HG03139 (cell line): ENCODE results near the gene MTMR12.

Experiments used
- ATAC-seq: cut with Tn5 transposase; IDR thresholded peaks from one replicate; pipeline ENCODE4 v1.9.1; 2021; ENCODE audit not compliant: unreplicated experiment

MTMR12 gene

DNA sequence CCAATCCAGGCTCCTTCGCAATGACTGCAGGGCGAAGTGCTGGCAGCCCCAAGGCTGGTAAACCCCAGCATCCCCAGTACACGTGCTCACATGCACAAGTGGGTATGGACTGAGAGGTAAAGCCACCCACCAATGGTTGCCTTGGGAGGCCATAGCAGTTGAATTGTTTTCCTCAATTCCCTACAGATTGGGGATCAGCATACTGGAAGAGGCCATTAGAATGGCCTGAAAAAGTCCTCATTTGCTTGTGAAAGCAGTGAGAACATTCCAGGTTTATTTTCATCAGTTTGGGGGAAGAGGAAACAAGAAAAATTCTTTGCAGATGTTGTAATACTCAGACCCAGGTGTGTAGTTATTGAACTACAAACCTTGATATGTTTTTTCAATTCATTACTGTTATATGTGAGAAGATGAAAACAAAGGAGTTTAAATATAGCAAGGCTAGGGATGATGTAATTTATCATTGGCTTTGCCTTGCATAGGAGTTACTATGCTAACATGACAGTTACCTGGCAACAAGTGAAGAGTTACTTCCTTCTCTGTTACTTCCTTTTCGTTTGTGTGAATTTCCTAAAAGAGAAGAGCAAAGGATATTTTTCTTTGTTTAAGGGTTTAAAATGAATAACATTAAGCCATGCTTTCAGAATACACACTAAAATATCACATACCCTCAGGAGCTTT lies 36.4 kb downstream of the MTMR12 start:
- no peak for ATAC-seq

GRCh38 chr5:32275396-32275741 lies 37.4 kb downstream of the MTMR12 start:
- no peak for ATAC-seq

DNA sequence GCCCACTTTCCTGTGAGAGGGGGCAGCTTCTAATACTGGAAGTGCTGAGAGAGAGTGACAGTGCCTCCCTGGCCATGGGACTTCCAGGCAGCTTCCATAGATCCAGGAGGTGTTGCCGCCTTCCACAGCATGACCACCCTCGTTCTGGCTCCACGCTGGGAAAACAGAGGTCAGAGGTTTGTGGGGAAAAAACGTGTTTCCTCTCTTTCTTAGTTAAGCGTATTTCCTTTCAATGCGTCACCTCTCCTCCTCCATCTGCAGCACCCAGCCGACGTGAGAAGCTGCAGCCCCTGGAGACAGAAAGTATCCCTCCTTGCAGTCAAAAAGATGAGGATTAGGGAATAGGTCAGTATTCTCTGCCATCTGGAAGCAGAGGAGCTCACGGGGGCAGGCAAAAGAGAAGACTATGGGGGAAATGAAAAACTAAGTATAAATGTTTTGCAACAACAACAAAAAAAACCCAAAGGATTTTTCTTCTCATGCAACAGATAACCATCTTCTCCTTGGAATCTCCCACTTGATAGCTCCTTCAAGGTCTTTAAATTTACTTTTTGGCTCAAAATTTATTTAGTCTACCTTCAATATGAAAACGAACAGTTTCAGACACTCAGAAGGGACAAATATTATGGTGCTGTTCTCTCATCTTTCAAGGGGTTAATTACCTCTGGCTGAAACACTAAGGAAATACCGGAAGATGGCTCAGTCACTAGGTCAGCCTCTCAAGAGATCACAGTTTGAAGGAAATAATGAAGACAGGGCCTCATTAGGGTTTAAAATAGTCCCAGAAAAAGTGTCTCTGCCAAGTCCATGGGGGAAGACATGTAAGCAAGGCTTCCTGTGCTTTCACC lies 38.0 kb downstream of the MTMR12 start:
- no peak for ATAC-seq

DNA sequence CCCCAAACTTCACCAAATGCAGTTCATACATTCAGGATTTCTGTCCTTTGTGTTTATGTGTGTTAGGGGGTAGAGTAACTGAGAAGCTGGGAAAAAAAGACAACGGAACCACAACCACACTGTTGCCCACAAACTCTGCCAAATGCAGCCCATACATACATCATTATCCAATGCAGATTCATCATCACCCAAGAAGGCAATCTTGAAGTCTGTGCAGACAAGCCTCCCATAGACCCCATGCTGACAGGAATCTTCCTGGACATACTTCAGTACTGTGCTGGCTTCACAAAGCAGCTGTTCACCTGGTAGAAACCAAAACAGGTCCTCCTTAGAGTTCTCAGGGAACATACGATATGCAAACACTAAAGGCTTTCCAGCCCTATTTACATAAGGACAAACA lies 38.9 kb downstream of the MTMR12 start:
- ATAC-seq, result no peak

DNA sequence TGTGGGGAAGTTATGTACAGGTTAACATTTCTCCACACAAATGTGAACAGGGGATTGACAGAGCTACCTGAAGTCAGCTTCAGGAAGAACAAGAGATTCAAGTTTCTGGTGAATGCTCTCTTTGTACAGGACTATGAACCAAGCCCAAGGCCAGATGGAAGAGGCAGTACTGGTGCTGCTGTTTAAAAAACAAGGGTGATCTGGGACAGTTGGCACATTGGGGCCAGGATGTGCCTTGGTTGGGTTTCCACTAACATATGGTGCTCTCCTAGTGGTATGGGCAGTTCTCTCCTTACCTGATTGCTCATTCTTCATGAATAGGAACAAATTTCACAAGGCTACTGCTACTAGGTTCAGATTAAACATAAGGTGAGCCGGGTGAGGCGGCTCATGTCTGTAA lies 40.0 kb downstream of the MTMR12 start:
- ATAC-seq, result no peak

GRCh38 chr5:32270946-32271345 lies 41.8 kb downstream of the MTMR12 start:
- ATAC-seq, result no peak

DNA sequence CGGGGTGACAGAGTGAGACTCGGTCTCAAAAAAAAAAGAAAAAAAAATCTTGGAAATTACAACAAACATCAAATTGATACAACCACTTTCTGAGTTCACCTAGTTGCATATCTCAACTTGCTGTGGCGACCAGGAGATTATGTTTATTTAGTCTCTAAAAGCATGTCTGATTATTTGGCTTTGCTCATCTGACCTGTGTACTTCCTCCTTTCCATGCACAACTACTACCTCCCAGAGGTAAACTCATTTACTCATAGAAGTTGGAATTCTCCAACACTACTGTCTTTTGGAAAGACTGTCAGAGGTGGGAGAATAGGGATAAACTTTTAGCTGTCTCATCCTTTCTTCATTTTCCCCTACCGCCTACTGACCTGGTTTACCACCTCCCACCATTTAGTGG lies 42.6 kb downstream of the MTMR12 start:
- no peak for ATAC-seq

GRCh38 chr5:32265902-32266301 lies 46.8 kb downstream of the MTMR12 start:
- no peak for ATAC-seq

- no peak for ATAC-seq
Observed at GRCh38 chr5:32264957-32265572, 47.7 kb downstream of the MTMR12 start.

DNA sequence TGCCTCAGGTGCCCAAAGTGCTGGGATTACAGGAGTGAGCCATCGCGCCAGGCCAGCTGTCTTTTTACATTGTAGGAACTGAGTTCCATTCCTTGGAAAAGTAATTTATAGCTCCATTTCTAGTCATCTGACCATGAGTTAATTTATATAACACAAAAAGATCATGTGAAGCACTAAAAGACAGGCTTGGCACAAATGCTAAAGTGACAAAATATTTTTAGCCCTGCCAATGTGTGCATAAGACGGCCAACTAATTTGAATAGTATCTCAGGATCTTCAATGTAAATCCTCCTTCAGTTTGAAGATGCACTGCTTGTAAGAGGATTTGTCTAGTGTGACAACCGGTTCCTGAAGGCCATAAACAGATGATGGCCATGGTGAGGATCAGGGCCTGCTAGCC lies 49.1 kb downstream of the MTMR12 start:
- no peak for ATAC-seq

- peak; percentile 72 for ATAC-seq
Observed at GRCh38 chr5:32261198-32261597, 51.5 kb downstream of the MTMR12 start.

DNA sequence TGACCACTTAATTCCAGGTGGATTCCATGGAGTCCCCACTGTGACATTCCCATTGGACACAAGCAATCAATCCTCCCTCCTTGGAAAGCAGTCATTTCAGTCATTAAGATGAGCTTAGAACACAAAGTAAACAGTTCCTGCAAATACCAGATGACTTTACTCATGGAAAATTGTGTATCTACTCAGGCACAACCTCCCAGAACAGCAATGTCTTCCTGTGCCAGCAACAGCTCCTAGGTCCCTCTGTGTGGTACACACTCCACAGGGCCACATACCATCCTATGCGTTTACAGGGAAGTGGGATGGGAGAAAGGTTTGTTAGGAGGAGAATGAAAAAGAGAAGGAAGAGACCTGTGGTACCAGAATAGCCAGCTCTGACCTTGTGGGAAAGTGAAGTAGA lies 53.7 kb downstream of the MTMR12 start:
- no peak for ATAC-seq

DNA sequence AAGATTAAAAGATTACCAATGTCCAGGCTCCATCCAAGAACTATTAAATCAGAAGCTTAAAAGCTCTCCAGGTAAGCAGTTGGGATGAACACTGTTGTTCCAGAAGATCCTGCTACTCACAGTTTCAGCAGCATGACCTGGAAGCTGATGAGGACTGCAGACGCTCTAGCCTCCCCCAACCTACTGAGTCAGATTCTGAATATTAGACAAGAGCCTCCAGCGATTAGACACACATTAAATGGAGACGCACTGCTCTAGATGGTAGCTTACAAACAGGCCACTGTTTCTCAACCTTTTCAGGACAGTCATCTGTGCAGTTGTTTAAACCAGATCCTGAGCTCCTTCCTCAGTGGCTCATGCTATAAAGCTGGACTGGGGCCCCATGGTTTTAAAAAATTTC lies 54.3 kb downstream of the MTMR12 start:
- no peak for ATAC-seq

GRCh38 chr5:32255540-32255900 lies 57.2 kb downstream of the MTMR12 start:
- ATAC-seq, result no peak

GRCh38 chr5:32254881-32255539 lies 57.7 kb downstream of the MTMR12 start:
- ATAC-seq, result no peak

DNA sequence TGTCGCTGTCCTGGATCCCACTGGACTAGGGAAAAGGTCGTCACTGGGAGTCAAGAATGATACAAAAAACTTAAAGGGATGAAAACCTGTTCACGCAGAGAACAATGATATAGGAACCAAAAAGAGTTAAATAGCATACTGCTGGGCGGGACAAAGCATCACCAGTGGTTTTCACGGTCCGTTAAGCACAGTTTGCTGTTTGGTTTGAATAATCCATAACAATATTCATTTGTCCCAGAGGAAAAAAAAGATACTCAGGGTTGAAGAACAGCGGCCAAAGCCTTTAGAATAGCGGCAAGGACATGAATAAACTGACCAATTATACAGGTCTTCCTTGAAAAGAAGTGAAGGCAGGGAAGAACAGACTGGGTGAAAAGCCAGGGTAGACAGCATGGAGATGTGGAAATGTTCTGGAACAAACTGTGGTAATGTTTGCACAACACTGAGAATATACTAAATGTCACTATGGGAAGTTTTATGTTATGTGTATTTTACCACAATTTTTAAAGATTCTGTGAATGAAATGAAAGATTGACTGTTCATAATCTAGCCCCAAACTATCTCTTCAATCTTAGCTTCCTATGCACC lies 60.8 kb downstream of the MTMR12 start:
- ATAC-seq, result no peak

GRCh38 chr5:32249668-32250067 lies 63.1 kb downstream of the MTMR12 start:
- ATAC-seq, result no peak

GRCh38 chr5:32245742-32246141 lies 67.0 kb downstream of the MTMR12 start:
- no peak for ATAC-seq

GRCh38 chr5:32244017-32244416 lies 68.7 kb downstream of the MTMR12 start:
- ATAC-seq, result no peak

DNA sequence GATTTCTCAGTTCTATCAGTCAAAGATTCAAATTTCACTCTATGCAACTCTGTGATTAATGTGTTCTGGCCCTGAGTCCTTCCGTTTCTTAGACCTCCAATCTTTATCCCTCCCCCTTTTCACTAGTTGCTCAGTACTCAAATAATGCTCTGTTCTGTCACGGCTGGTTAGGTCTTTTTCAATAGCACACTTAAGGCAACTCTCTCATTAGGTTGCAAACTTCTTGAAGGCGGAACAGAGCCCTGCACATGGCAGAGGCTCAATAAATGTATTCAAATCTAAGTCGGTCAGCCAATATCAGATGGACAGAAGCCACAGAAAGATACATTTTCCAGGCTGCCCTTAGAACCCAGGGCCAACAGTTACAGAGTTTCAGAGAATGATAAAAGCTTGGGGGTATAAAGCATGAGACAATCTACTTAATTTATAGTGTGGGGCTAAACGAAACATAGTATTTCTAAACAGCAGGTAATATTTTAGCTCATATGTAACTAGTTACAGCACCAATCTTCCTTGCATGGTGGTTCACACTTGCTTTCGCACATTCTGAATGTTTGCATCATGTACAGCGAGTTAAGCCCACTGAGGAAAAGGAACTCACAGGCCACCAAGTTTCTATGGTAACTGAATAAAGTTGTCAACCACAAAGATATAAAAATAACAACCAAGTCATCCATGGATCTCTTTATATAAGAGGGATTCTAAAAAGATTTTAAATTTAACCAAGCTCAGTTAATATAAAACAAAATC lies 71.5 kb downstream of the MTMR12 start:
- ATAC-seq, result no peak

DNA sequence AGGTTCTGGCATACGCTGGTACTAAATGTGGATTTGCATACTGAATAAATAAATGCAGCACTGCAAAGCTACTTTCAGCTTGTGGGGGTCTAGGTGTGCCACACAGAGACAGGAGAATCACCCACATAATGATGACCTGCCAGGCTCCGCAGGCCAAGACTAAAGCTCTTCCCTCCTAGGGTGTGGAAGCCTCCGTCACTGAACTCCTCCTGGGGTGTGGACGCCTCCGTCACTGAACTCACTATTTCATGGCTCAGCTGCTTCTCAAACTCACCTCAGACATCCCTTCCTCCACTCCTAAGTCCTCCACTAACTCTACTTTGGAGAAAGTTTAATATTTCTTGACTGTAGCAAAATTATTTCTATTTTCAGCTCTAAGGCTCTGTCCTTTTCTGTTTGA lies 73.4 kb downstream of the MTMR12 start:
- ATAC-seq, result no peak
